Inferior parietal cortex (tissue), 1 donor: Measurements from ENCODE around the gene HMGXB4.

ENCODE experiments used
- DNase-seq: peaks from one replicate; pipeline ENCODE4 v3.0.0-alpha.2; 2016; ENCODE audit errors: extremely low spot score

HMGXB4 gene

DNA sequence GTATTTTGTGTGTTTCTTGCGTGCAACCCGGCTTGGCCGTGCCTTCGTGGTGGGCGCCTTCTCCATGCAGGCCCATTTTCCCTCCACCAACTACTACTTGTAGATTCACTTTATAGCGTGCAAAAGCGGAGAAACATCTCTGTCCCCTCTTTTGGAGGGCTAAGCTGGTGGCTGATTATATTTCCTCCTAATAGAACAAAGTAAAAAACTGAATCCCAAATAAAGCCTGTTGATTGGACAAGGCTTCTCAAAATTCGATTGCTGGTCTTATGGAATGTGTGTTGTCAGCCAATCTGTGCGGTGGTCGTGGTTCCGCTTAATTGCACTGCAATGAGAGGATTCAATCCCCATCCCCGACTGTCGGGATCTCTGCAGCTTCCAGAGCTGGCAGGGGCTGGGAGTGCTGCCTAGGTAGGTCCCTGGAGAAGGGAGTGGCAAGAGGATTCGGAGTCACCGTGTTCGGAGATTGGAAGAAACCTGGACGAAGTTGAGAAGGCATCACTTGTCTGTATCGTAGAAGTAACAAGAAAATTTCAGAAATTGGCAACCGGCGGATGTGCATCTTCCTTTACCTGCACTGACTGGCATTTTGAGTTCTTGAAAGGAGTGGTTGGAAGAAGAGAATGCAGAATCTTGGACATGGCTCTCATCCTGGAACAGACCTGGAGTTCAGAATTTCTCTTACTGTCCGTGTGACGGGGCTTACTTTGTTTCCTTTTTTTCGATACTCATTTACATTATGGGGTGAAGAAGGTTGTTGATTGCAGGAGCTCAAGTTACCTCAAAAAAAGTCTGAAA, 1.1 kb downstream of the HMGXB4 start:
- DNase-seq: peak; percentile 5

DNA sequence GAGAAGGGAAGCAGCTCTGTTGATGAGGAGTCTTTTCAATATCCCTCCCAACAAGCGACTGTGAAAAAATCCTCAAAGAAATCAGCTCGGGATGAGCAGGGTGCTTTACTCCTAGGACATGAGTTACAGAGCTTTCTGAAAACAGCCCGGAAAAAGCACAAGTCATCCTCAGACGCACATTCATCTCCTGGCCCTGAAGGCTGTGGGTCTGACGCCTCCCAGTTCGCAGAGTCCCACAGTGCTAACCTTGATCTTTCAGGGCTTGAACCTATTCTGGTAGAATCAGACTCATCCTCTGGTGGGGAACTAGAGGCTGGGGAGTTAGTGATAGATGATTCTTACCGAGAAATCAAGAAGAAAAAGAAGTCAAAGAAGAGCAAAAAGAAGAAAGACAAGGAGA, 7.7 kb downstream of the HMGXB4 start:
- DNase-seq: no peak

DNA sequence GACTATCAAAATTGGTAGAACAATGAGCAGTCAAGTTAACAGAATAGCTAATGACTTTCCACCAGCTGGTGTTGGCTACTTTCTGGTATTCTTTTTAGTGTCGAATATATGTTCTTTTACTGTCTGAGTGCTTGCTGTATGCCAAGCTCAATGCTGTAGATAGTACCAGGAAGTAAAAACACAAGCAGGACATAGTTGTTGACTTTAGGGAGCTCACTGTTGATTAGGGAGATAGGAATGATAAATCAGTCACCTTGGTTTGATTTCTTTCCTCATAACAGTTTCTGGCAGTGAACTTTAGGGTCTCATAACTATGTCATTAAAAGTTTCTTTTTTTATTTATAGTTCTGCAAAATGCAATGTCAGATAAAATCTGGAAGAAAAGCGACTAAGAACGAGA, 9.0 kb downstream of the HMGXB4 start:
- no peak for DNase-seq

DNA sequence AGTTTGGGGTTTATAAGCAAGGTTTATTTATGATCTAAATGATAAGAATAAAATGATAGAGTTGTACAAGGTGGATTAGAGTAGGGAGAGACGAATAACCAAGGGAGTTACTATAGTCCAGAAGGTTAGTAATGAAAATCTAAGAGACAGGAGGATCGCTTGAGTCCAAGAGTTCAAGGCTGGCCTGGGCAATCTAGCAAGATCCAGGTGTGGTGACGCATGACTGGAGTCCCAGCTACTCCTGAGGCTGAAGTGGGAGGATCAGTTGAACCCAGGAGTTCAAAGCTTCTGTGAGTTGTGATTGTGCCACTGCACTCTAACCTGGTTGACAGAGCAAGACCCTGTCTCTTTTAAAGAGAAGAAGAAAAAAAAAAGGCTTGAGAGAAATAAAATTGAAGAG, 12.3 kb downstream of the HMGXB4 start:
- DNase-seq: no peak

DNA sequence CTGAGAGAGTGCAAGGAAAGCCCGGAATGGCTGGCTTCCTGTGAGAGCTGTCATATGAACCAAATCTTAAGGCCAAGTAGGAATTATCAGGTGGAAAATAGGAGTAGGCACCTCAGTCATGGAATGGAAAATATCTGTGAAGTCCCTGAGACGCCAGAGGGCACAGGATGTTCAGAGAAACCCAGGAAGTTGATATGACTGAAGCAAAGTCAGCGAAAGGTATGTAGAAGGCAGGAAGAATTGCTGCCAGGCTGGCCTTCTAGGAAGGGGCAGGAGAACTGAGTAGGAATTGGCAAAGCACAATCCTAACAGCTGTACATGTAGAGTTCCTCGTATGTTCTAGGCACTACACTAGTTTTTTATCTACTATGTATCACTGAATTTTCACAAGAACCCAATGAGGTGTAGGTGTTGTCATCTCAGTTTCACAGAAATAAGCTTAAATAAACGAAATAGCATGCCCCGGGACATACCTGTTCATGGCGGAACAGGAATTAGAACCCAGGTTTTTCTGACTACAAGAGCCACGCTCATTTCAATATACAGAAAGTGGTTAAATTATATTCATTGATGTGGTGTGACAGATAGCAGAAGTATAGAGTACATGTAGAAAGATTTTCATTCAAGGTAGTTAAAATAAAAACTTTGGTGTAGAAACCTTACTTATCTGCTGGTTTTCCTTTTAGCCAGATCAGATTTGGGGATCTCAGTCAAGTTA, 17.0 kb downstream of the HMGXB4 start:
- no peak for DNase-seq

DNA sequence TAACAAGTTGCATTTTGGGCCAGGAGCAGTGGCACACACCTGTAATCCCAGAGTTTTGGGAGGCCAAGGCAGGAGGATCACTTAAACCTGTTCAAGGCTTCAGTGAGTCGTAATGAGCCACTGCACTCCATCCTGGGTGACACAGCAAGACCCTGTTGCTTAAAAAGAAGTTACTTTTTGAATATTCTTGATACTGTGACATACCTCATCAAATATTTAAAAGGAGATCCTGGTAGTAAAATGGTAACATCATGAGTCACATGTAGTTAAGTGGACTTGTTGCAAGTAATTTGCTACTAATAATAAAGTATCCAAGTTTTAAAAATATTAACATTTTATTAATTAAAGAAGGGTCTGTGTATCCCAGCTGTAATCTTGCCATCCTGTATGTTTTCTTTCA, 18.3 kb downstream of the HMGXB4 start:
- no peak for DNase-seq

DNA sequence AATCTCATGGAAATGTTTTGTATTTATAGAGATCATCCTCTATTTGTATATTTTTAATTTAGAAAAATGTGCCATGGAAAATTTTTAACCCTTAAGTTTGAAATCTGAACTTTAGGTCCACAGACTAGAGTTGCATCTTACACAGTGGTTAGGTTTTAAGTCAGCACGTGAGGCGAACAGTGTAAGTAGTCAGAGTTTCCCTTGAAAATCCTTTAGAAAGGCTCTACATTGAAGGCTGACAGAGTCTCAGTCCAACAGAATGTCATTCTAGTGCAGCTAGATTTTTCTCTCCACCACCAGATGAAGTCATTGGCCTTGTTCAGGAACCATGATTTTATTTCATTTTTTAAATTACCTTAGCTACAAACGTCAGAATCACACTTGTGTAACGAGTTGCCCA, 18.7 kb downstream of the HMGXB4 start:
- no peak for DNase-seq

DNA sequence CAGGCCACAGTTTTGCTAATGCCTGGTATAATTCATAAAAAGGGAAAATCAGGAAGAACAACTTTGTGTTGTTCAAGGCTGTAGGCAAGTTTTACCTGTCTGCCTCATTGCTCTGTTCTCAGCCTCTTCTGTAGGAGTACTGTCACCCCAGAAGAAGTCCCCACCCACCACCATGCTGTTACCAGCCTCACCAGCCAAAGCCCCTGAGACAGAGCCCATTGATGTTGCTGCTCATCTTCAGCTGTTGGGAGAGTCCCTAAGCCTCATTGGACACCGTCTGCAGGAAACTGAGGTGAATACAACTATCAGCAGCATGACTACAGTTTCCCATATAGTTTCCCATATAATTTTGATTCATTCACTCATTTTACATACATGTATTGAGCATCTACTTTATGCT, 30.8 kb downstream of the HMGXB4 start:
- no peak for DNase-seq

DNA sequence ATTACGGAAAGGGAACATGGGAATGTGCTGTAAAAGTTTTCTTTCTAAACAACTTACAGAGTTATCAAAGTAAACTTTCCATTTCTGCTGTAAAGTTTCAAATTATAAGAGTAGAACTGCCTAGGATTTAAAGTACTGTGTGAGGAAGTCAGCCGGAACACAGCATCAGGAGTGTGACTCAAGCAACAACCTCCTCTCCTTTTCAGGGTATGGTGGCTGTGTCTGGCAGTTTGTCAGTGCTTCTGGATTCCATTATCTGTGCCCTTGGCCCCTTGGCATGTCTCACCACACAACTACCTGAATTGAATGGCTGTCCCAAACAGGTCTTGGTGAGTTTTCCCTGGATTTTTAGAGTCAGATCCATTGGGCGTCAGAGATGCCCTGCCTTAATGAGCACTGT, 35.5 kb downstream of the HMGXB4 start:
- no peak for DNase-seq

DNA sequence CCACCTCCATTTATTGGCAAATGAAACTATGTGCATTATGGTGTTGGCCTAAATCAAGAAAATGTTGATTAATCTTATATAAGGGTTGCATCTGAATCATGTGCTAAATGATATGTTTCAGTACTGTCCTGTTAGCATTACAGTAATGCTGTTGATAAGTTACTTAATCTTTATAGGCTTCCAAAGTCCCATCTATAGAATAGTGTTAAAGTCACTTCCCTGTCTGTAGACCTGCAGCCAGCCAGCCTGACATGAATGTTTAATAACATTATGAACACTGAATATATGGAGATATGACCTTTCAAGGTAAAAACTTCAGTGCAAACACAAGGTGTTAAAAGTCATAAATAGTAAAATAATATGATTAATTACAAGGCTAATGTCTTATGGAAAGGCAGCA, 38.8 kb downstream of the HMGXB4 start:
- DNase-seq: no peak

DNA sequence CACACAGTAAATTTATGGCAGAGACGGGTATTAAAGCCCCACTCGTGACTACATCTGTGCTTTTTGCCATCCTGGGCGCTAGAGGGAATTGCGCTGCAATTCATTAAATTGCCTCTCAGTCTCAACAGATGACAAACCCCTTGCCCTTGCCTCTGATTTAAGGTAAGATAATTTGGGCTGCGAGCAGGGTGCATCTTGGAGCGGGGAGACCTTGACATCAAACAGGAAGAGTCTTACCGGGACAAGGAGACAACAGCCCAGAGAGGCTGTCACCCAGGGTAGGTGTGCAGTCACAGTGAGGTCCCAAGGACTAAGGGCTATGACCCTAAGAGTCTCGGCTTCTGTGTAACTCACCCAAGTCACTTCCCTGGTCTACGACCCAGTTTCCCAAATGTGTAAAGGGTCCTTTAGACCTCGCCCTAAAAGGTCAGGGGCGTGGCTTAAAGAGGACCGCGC, 42.0 kb downstream of the HMGXB4 start:
- peak; percentile 51 for DNase-seq

DNA sequence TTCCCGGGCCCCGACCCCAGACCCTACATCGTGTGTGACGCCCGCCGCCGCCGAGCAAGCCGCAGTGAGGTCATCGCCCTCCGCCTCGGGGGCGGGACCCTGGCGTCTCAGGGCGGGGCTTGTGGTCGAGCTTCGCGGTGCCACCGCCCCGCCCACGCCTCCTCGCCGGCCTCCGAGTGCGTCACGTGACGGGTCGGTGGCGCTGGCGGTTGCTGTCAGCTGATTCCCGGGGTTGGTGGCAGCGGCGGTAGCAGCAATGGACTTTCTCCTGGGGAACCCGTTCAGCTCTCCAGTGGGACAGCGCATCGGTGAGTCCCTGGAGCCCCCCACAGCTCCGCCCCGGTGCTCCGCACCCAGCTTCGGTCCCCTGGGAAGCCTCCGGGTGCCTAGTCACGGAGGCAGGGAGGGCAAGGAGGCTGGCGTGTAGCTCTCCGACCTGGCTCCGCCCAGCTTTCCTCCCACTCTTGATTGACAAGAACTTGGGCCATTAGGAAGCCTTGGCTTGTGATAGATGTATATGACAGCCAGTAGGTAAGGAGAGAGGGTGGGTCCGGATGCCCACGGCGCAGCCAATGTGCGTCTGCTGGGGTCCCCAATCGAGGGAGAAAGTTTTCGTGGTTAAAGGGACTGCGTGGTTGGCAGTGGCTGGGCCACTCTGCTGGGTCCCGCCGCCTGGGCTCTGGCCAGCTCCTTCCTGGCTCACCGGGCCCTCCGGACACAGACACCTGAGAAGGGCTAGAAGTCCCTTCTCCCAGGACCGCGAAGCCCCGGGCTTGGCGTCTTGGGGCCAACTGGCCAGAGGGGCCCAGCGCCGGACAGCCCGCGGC, 42.6 kb downstream of the HMGXB4 start, which contains the start of gene TOM1:
Gene TOM1 (plus strand): TSS at position 222 of the 827 bp plus-strand sequence. CDS start 35 bp downstream, at position 257.
- peak; percentile 99 for DNase-seq

DNA sequence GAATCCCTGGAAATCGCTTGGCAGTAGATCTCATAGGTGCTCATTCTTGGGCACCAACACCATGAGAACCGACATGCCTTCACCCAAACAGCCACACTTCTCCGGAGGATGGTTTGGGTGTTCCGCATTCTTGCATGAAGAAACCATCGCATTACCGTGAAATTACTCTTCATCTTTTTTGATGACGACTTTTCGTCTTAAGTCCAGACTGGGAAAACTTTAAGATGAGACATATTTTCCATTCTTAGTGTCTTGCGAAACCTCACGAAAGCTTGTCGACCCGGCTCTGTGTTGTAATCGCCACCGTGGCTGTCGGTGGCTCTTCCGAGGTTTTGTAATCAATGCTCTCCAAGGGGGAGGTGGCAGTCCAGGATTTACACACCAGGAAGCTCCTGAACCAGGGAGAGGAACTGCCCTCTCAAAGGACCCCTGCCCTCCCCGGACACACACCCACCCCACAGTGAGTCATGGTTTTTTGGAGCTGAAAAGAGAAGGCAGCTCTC, 44.1 kb downstream of the HMGXB4 start:
- DNase-seq: no peak

DNA sequence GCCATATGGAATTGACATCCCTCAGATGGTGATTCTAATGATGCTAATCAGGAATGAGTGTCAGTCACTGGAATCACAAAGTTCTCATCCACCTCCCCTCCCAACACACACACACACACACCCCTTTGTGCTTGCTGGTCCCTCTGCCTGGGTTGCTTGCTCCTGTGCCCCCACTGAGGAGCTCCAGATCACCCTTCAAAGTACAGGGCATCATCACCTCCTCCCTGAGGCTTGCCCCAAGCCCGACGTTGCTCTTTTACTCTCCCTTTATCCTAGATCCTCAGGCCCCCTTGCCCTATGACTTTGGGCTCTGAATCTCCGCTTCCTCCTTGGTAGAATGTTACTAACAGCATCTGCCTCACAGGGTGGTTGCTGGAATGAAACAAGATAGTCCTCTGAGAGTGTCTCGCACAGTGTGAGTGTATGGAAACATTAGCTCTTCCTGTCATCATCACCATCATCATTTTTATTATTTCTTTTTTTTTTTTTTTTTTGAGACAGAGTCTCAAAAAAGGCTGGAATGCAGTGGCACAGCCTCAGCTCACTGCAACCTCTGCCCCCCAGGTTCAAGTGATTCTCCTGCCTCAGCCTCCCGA, 45.8 kb downstream of the HMGXB4 start:
- no peak for DNase-seq

DNA sequence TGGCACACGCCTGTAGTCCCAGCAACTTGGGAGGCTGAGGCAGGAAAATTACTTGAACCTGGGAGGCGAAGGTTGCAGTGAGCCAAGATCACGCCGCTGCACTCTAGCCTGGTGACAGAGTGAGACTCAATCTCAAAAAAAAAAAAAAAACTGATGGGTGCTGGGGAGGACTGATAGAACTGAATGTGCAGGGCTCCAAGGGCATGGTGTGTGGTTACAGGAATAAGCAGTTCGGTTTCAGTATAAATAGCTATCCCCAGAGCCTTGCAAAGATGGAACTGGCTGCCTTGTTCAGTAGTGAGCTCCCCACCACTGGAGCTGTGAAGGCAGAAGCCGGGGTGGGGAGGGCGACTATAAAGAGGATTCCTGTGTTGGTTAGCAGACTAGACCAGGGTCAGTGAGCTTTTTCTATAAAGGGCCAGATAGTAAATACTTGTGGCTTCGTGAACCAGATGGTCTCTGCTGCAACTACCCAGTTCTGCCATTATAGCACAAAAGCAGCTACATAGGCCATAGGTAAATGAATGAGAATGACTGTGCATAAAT, 48.3 kb downstream of the HMGXB4 start:
- DNase-seq: no peak

DNA sequence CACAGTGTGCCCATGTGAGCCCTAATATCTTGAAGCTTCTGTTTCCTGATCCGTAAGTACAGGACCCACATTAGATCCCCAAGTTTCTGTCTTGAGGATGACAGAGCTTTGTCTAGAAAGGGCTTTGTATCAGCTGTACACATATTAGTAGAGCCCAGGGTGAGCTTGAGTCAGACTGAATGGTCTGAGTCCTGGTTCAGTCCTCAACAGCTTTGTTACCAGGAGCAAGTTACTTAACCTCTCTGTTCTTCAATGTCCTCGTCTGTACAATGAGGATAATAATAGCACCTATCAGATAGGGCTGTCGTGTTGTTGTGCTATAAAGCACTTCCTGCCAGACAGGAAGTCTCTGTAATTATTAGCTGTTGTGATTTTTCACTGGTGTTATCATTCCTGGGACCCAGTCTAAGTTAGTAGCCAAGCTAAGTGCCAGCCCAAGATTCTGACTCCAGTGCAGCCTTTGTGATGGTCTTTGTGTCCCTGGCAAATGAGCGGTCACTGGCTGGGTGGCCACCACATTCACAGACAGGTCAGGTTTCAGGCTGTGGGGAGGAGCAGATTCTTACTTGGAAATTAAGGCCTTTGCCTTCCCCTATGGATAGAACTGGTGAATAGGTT, 49.2 kb downstream of the HMGXB4 start:
- DNase-seq: no peak

DNA sequence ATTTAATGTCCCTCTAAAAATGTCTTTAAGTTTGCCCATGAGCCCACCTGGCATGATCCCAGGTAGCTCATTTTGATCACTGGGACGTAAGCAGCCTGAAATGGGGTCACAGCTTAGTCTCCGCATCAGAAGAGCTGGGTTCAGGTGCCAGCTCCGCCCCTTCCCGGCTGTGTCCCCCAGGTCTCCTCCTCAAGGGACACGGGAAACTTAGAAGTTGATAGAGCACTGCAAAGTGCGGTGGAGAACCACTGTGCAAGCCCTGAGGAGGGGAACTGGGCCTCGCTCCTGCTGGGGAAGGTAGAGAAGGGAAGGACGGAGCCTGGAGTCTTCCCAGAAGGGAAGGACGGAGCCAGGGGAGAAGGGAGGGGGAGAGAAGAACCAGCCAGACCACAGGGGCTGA, 50.1 kb downstream of the HMGXB4 start:
- DNase-seq: no peak

DNA sequence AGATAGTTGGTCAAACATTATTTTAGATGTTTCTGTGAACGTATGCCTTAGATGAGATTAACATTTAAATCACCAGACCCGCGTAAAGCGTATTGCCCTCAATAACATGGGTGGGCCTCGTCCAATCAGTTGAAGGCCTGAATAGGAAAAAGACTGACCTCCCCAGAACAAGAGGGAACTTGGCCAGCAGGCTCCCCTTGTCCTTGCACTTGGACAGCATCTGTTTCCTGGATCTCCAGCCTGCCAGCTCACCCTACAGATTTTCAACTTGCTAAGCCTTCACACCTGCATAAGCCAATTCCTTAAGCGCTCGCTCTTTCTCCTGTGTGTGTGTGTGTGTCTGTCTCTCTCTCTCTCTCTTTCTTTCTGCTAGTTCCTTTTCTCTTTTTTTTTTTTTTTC, 50.6 kb downstream of the HMGXB4 start:
- no peak for DNase-seq

DNA sequence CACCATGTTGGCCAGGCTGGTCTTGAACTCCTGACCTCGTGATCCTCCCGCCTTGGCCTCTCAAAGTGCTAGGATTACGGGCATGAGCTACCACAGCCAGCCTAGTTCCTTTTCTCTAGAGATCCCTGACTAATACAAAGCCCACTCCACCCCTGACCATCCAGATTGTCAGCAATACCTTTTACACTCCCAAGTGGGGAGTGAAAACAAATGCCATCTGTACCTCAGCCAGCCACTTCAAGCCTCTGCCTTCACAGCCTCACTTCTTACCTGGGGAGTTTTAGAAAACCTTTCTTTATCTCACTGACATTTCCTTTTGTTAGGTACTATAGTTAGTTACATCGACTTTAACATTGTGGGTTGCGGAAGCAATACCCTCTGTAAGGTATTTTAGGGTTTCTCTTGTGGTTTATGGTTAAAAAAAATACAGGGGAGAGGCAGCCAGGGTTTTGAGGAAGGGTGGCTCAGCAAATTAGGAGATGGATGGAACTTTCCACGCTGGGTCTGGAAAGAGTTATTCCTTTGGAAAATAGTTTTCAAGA, 51.3 kb downstream of the HMGXB4 start:
- DNase-seq: no peak
